SIG-M5 treated with dmso at 0.1 percent for 504 hours (cell line): Measurements from ENCODE around the gene CLPTM1L.
A peak's percentile ranks its signal among the peaks of the same experiment; 100 is the strongest.

Experiments
- DNase-seq: peaks from one replicate; lab custom pipeline; 2025; ENCODE audit not compliant: unreplicated experiment; lab: John Stamatoyannopoulos, UW

The CLPTM1L gene

DNA sequence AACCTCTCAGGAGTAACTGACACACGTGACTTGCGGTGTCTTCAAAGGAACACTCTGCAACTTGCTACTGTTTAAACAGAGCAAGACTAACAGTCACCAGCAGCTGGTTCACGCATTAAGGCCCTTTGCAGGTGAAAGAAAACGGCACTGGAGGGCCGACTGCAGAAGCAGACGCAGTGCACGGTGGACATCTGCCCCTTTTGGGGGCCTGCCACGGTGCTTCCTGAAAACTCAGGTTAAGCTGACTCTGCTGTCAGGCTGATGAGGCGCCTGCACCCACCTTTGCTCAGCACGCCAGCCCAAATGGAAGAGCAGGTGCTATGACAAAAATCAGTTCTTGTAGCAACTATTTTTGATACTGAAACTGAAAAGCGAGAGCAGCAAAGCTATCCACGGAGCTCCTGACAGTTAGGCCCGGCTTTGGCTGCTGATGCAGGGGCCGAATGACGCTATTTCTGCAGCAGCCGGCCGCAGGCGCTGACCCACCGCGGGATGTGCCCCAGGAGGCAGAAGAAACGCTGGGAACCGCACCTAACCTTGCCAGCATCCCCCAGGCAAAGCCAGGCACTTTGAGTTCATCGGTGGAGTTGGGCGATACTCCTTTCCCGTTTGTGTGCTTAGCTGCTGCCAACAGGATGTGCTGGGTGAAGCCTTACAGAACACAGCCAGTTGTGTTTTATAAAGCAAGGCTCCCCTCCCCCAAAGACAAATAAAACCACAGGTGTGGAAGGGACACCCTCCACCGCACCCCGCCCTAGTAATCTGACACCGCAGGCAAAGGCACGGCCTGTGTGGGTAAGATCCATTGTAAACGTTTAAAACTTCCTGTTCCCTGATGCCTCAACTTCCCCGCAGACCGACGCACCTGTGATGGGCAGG is 29.0 kb downstream of the CLPTM1L start:
- DNase-seq, result peak; percentile 40

DNA sequence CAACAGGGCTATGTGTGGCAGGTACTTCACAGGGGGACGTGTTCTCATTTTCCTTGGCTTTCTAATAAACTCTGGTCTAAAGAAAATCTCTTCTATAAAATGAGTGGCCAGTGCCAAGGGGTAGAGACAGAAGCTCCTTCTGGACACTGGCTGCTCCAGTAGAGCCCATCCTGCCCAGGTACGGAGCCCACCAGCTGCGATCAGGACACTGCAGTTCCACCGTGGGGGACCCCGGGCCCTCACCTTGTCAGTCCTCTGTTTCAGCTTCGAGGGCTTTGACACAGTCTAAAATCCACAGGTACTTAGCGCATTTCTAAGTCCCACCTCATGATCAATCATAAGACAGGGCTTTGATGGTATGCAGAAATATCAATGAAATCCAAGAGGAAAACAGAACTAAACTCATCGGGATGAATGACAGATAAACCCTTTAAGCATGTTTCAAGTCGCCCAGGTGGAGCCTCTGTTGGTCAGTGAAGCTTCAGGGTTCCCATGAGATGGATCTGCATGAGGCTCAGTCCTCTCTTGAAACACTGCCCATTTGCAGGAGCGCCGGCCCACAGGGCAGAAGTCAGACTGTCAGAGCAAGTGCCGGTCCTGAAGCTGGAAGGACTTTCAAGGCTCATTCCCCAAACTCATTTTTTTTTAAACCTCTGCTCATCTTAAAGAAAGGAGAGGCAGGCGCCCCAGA is 29.7 kb downstream of the CLPTM1L start:
- no peak for DNase-seq

DNA sequence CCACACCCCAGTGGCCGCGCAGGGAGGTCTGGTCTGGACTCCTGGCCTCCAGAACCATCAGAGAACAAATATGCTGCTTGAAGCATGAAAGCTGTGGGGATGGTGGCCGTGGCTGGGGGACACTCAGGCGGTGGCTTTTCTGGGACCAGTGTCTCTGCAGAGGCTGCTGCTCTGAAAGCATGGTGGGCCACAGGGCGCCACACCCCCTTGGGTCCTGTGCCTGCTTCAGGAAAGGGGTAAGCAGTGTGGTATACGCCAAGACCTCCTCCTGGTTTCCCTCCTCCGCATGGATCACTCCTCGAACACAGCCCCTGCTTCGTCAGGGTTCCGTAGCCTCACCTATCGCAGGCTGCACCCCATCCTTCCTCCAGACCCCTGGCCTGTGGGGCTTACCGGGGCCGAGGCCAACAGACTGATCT is 30.3 kb downstream of the CLPTM1L start:
- DNase-seq, result no peak

DNA sequence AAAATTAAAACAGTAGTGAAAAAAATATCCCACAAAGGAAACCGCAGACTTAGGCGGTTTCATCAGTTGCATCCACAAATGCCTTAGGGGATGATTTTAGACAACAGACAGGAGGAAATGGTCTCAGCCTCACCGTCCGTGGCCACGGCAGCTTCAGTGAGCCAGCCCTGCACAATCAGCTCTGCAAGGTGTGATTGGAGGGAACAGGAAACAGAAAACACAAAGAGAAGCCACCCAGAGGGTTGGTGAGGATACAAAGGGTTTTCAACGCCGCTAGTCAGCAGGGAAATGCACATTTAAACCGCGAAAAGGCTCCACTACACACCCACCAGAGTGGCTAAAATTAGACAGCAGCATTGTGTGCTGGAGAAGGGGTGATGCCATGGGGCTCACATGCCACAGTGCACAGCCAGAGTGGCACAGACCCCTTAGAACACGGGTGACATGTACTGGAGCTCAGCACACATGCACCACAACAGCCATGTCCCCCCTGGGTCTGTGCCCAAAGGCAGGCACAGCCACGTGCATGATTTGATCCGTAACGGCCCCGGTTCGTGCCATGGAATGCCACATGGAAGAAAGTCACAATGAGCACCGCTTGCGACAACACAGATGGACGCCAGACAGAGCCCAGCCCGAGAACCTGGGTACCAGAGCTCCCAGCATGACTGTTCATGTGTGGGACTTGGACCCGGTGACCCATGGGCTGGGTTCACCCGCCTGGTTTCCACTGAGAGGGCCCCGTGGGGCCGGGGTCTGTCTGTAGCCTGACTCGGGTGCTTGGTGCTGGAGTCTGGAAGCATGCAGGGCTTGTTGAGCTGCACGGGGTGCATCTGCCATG is 31.7 kb downstream of the CLPTM1L start:
- DNase-seq, result peak; percentile 72

DNA sequence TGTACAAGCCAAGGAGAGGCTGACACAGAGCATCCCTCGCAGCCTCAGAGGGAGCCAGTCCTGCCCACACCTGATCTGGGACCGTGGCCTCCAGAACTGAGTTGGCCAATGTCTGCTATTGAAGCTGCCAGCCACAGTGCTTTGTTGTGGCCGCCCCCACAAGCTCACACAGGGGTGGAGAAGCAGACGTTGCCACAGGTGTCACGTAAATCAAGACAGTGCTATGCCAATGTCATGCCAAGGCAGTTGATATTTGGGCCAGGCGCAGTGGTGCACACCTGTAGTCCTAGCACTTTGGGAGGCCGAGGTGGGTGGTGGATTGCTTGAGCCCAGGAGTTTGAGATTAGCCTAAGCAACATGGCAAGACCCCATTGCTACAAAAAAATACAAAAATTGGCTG is 32.7 kb downstream of the CLPTM1L start:
- DNase-seq, result no peak

DNA sequence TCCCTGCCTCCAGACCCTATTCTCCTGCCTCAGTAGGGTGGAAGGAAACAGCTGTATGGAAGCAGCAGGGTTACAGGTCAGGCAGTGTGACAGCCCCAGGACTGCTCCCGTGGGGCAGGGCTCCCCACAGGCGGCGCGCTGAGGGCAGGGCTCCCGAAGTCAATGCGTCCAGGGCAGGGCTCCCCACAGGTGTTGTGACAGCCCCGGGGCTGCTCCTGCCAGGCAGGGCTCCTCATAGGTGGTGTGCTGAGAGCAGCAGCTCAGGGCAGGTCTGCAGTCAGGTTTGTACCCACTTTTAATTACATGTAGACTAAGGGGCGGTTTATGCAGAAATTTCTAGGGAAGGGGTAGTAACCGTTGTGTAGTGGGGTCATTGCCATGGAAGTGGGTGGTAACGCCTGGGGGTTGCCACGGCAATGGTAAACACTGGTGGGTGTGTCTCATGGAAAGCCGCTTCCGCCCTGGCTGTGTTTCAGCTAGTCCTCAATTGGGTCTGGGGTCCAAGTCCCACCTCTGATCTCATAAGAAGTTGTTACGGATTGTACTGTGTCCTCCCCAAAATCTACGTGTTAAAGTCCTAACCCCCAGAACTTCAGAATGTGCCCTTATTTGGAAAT is 33.4 kb downstream of the CLPTM1L start:
- DNase-seq, result no peak

DNA sequence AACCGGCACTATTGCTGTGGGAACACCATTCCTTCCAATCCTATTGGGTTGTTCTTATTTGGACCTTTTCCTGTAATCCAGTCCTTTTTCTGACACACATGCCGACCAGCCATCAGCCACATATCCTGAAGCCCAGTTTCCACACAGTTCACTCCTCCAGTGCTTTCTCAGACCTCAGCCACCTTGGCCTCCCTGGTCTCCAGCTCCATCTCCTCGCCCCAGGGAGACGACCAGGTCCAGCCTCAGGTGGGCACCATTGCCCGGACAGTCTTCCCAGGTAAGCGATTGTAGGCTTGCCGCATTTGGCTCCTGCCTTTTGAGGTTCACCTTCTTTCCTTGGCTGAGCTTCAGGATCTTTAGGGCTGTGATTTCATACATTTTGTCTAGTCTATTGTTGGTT is 34.8 kb downstream of the CLPTM1L start:
- no peak for DNase-seq

DNA sequence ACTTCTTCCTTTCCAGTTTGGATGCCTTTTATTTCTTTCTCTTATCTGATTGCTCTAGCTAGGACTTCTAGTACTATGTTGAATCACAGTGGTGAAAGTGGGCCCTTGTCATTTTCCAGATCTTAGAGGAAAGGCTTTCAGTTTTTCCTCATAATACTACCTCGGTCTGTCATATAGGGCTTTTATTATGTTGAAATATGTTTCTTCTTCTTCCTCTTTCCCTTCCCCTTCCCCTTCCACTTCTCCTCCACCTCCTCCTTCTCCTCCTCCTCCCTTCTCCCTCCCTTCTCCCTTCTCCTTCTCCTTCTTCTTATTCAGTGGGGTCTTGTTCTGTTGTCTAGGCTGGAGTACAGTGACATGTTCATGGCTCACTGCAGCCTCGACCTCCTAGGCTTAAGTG is 40.9 kb downstream of the CLPTM1L start:
- DNase-seq, result peak; percentile 70

DNA sequence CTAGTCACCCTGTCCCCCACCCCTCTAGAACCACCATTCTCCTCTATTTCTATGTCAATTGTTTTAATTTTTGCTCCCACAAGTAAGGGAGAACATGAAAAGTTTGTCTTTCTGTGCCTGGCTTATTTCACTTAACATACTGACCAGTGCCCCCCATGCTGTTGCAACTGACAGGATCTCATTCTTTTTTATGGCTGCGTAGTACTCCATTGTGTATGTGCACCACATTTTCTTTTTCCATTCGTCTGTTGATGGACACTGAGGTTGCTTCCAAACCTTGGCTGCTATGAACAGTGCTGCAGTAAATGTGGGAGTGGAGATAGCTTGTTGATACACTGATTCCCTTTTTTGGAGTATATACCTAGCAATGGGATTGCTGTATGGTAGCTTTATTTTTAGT is 42.6 kb downstream of the CLPTM1L start:
- DNase-seq, result no peak

DNA sequence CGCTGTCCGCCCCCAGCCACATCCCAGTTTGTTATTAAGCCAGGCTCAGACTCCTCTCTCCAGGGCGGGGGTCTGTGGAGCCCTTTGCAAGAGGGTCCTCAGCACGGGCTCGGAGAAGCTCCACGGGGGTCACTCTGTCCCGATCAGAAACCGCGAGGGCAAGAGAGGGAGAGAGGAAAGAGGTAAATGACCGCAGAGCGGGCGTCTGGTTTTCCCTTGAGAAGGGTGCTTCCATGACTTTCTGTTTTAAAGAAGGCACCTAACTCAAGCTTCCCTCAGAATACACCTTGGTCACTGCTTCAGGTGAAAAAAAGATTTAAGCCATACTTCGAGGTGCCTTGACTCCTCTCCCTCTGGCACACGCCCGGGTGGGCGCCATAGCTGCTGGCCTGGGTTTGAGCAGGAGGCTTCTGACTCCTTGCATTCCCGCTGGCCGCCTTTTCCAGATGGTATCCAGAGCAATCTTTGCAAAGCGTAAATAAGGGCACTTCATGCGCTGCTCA is 44.3 kb downstream of the CLPTM1L start:
- DNase-seq, result no peak

DNA sequence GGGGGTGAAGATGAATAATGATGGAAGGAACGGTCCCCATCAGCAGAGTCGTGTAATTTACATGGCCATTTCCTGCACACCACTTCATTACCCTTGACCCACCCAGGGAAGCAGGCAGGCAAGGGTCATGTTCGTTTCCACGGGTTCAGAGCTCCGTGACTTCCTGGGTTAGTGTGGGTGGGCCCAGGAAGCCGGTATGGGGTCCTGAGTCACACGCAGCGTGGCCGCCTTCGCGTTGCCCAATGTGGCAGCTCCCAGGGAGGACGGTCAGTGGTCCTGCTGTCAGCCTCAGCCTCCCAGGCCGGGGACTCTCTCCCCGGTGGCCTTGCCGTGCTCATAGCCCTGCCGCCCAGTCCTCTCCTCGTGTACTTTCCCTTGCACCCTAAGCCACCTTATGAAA is 44.9 kb downstream of the CLPTM1L start:
- DNase-seq, result no peak

DNA sequence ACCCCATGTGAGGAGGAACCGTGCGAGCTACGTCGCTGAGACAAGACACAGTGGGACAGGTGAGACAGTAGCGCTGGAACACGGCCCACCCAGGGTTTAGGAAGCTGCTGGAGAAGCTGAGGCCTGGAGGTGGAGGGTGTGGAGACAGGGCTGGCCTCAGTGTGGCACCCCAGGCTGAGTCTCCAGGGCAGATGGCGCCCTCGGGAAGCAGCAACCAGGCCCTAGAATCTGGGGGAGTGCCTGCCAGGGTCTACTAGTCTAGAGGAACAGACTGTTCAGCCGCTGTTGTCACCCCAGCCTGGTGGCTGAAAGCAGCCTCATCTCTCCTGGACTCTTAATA is 45.4 kb downstream of the CLPTM1L start:
- no peak for DNase-seq

DNA sequence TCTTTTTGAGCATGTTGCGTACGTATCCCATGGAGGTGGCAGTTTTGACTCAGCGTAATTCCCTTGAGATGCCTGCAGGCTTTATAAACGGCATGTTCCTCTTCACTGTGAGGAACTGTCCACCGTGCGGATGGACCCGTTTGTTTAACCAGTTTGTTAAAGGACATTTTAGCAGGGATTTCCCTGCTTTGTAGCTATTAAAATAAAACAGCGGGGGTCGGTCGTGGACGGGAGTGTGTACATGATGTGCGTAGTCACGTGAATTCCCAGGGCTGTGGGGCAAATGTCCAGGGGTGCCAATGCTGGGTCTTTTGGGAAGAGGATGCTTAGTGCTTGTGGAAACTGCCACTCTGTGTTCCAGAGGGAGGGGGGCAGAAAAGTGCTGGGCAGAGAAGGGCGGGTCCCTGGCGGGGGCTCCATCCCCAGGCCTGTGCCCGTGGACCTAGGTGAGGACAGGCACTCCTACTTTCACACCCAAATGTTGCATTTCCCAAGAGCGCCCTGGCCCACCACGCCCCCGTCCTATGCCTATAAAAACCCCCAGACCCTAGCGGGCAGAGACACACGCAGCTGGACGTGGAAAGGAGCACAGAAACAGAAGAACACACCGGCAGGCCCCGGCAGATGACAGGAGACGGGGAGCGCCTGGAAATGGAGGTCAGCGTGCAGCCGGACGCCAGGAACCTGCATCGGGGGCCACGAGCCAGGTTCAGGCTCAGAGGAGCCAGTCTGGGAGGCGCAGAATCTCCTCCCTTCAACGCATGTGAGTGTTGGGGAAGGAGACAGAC is 46.0 kb downstream of the CLPTM1L start:
- no peak for DNase-seq

DNA sequence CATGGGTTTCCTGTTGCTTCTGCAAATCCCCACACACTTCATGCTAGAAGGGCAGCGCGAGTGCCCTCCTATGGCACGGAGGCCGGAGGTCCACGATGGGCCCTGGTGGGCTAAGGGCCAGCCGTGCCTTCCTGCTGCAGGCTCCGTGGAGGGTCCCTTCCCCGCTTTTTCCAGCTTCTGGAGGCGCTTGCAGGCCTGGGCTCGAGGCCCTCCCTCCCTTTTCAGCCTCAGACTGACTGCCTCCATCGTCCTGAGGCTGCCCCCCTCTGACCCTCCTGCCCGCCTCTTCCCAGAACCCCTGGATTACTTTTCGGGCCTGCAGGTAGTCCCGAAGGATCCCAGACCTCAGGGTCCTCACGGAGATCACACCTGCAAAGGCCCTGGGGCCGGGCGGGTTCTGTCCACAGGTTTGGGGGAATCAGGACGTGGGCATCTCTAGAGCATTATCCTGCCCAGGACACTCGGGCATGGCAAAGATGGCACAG is 46.8 kb downstream of the CLPTM1L start:
- DNase-seq, result no peak

DNA sequence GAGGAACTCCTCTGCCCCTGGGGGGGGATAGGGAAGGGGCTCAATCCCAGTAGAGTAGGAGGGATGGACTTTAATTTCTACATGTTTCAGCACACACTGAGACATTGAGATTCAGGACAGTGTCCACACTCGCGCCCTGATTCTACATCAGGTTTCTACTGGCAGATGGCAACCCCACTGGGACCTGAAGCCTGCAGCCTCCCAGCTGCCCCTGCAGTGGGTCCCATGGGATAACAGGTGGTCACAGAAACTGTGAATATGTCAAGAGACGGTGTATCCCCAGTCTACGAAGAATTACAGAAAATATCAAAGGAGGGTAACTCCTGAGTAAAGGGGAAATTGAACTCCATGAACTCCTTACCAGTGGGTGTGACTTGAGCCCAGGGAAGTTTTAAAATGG is 47.7 kb downstream of the CLPTM1L start:
- no peak for DNase-seq

DNA sequence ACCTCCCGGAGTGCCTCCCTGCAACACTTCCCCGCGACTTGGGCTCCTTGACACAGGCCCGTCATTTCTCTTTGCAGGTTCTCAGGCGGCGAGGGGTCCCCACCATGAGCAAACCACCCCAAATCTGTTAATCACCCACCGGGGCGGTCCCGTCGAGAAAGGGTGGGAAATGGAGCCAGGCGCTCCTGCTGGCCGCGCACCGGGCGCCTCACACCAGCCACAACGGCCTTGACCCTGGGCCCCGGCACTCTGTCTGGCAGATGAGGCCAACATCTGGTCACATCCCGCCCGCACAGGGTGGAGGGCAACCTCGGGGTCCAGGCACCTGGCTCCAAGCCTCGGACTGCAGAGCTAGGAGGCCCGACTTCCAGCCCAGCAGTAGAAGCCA is 49.3 kb downstream of the CLPTM1L start:
- no peak for DNase-seq

DNA sequence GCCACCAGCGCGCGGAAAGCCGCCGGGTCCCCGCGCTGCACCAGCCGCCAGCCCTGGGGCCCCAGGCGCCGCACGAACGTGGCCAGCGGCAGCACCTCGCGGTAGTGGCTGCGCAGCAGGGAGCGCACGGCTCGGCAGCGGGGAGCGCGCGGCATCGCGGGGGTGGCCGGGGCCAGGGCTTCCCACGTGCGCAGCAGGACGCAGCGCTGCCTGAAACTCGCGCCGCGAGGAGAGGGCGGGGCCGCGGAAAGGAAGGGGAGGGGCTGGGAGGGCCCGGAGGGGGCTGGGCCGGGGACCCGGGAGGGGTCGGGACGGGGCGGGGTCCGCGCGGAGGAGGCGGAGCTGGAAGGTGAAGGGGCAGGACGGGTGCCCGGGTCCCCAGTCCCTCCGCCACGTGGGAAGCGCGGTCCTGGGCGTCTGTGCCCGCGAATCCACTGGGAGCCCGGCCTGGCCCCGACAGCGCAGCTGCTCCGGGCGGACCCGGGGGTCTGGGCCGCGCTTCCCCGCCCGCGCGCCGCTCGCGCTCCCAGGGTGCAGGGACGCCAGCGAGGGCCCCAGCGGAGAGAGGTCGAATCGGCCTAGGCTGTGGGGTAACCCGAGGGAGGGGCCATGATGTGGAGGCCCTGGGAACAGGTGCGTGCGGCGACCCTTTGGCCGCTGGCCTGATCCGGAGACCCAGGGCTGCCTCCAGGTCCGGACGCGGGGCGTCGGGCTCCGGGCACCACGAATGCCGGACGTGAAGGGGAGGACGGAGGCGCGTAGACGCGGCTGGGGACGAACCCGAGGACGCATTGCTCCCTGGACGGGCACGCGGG is 49.9 kb downstream of the CLPTM1L start, which contains the start of gene TERT:
TSS of gene TERT (minus strand) at position 234 of the 815 bp plus-strand sequence. CDS start at position 155, 79 bp downstream.
- DNase-seq, result peak; percentile 29

DNA sequence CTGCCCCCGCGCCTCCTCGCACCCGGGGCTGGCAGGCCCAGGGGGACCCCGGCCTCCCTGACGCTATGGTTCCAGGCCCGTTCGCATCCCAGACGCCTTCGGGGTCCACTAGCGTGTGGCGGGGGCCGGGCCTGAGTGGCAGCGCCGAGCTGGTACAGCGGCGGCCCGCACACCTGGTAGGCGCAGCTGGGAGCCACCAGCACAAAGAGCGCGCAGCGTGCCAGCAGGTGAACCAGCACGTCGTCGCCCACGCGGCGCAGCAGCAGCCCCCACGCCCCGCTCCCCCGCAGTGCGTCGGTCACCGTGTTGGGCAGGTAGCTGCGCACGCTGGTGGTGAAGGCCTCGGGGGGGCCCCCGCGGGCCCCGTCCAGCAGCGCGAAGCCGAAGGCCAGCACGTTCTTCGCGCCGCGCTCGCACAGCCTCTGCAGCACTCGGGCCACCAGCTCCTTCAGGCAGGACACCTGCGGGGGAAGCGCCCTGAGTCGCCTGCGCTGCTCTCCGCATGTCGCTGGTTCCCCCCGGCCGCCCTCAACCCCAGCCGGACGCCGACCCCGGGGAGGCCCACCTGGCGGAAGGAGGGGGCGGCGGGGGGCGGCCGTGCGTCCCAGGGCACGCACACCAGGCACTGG is 50.6 kb downstream of the CLPTM1L start:
- no peak for DNase-seq
